ENCODE measurements around the gene GASK1A.

GASK1A gene

GRCh38 chr3:43104039-43104438, 124.9 kb downstream of the GASK1A start:
- no peak overlapping the region for H3K4me3 ChIP-seq (ENCODE audit: low read length)
- TF ChIP-seq CTCF (IDR thresholded peaks at IDR 0.05; ENCODE audit: insufficient read depth, low read depth, low read length, missing control alignments) = no peak
- DNase-seq (ENCODE audit: low read depth) = no peak

GRCh38 chr3:43104660-43105595, 125.8 kb downstream of the GASK1A start:
- no peak for DNase-seq (ENCODE audit: low read depth)
- TF ChIP-seq CTCF (IDR thresholded peaks at IDR 0.05; ENCODE audit: insufficient read depth, low read depth, low read length, missing control alignments) = no peak
- H3K4me3 ChIP-seq (ENCODE audit: low read length) = peak overlapping the region; percentile 62

GRCh38 chr3:43105596-43106292, 126.6 kb downstream of the GASK1A start, which contains the start of gene POMGNT2:
POMGNT2 (minus strand) TSS chr3:43106079; CDS start chr3:43081431, 24,648 bp downstream.
- peak within 1 kb of the TSS; percentile 62 for H3K4me3 ChIP-seq (ENCODE audit: low read length)
- DNase-seq (ENCODE audit: low read depth) = peak; percentile 86
- no peak for TF ChIP-seq CTCF (IDR thresholded peaks at IDR 0.05; ENCODE audit: insufficient read depth, low read depth, low read length, missing control alignments)

- H3K4me3 ChIP-seq (ENCODE audit: low read length) = peak overlapping the region; percentile 14
- no peak for DNase-seq (ENCODE audit: low read depth)
- TF ChIP-seq CTCF (IDR thresholded peaks at IDR 0.05; ENCODE audit: insufficient read depth, low read depth, low read length, missing control alignments) = no peak
These were observed 127.2 kb downstream of the GASK1A start for GRCh38 chr3:43106293-43106628.

All from epithelial cell of esophagus (primary cell).